CD4-positive, alpha-beta memory T cell (primary cell): ENCODE data around the gene NOG. TPM values are rescaled to one million over a fixed set of nuclear protein-coding genes. Genes with fewer than 3 reads are reported as not detected.

ENCODE experiments used
- CTCF ChIA-PET: fragments of 350-600 bp; sonication (Branson Sonifier 250); formaldehyde crosslinking; loops from one replicate; lab custom pipeline; 2021; ENCODE audit warnings: inconsistent platforms; ENCODE audit not compliant: partially characterized antibody; lab: Charles Lee
- POLR2A ChIA-PET: fragments of 350-600 bp; sonication (Branson Sonifier 250); formaldehyde crosslinking; loops from one replicate; lab custom pipeline; 2021; ENCODE audit not compliant: partially characterized antibody; lab: Charles Lee
- DNase-seq, 5 donors: peaks; one replicate each; pipeline versions ENCODE4 v3.0.0 to v3.0.0-alpha.2; 2020 to 2022; ENCODE audit warnings: mixed read lengths in 1 of 5
- H3K27ac ChIP-seq: one replicate; pipeline ENCODE4 v1.7.0; 2013; ENCODE audit warnings: low read depth, low read length
- H3K27me3 ChIP-seq: 2 replicates; pipeline ENCODE4 v1.7.0; 2013; ENCODE audit warnings: mild to moderate bottlenecking, low read length, moderate library complexity; ENCODE audit not compliant: insufficient read depth
- H3K36me3 ChIP-seq: 2 replicates; pipeline ENCODE4 v1.7.0; 2013; ENCODE audit warnings: mild to moderate bottlenecking, low read length, moderate library complexity; ENCODE audit not compliant: insufficient read depth
- H3K4me1 ChIP-seq: 2 replicates; pipeline ENCODE4 v1.7.0; 2013; ENCODE audit warnings: mild to moderate bottlenecking, low read length, moderate library complexity; ENCODE audit not compliant: insufficient read depth
- H3K4me3 ChIP-seq, 2 donors: one replicate each; pipeline ENCODE4 v1.7.0; 2013; ENCODE audit warnings: low read length in 2 of 2, mild to moderate bottlenecking in 1 of 2
- H3K9me3 ChIP-seq, 2 donors: one replicate each; pipeline ENCODE4 v1.7.0; 2013; ENCODE audit warnings: low read length in 2 of 2, control low read depth in 1 of 2; ENCODE audit not compliant: control insufficient read depth in 1 of 2
- H3K27ac Mint-ChIP-seq, 7 donors: one replicate each; pipeline ENCODE4 v1.8.0; 2020 to 2021; ENCODE audit warnings: mixed read lengths in 7 of 7, mild to moderate bottlenecking in 6 of 7, inconsistent platforms in 3 of 7, moderate library complexity in 3 of 7
- H3K27me3 Mint-ChIP-seq, 2 donors: one replicate each; pipeline ENCODE4 v1.8.0; 2020 to 2021; ENCODE audit warnings: mixed read lengths in 2 of 2
- H3K36me3 Mint-ChIP-seq, 2 donors: one replicate each; pipeline ENCODE4 v1.8.0; 2020 to 2021; ENCODE audit warnings: mixed read lengths in 2 of 2, inconsistent platforms in 1 of 2, mild to moderate bottlenecking in 1 of 2
- H3K4me1 Mint-ChIP-seq, 4 donors: one replicate each; pipeline ENCODE4 v1.8.0; 2020 to 2021; ENCODE audit warnings: mixed read lengths in 4 of 4, mild to moderate bottlenecking in 1 of 4
- H3K4me3 Mint-ChIP-seq, 8 donors: one replicate each; pipeline ENCODE4 v1.8.0; 2020 to 2021; ENCODE audit warnings: mixed read lengths in 8 of 8, mild to moderate bottlenecking in 7 of 8, moderate library complexity in 6 of 8, inconsistent platforms in 3 of 8
- H3K9me3 Mint-ChIP-seq, 8 donors: one replicate each; pipeline ENCODE4 v1.8.0; 2020 to 2021; ENCODE audit warnings: mixed read lengths in 8 of 8, mild to moderate bottlenecking in 5 of 8, inconsistent platforms in 3 of 8, moderate library complexity in 1 of 8
- intact Hi-C: fragments of 100-400 bp; cut with micrococcal nuclease; formaldehyde crosslinking; loops from one replicate; pipeline ENCODE4 v1.15.1; 2023
- polyA plus RNA-seq, 2 donors: library from polyadenylated mRNA; unstranded; fragments of 300-500 nt; fragmentation: Illumina TruSeq; gene quantifications; one replicate each; pipeline ENCODE4 v1.2.3, GENCODE V29; 2021
- total RNA-seq, 2 experiments: library from RNA; stranded (reverse); gene quantifications; one replicate each; pipeline ENCODE4 v1.2.3, GENCODE V29; 2021

The NOG gene
- total and polyA plus RNA-seq, 4 experiments from 2014 or later: 0.88 to 16.2 (median 9.5) TPM

GRCh38 chr17:56602292-56603130 lies 9.0 kb downstream of the NOG start:
- H3K4me3 ChIP-seq: no peak overlapping the region
- peak overlapping the region in 5 of 8 donors; percentile 7 to 50 (median 18) for H3K4me3 Mint-ChIP-seq

GRCh38 chr17:56603486-56604238 lies 10.2 kb downstream of the NOG start:
- H3K4me3 ChIP-seq: no peak overlapping the region
- H3K27me3 ChIP-seq: peaks cover 2% of the 10 kb centered on the region
- Mint-ChIP-seq H3K4me3 (no peak overlapping the region), H3K27ac (peak overlapping the region in 4 of 7 donors; percentile 5 to 83 (median 38)), H3K9me3 (peaks cover 0 to 3% (median 0%) of the 10 kb centered on the region in 8 donors), H3K27me3 (peaks cover 14 to 25% of the 10 kb centered on the region in 2 donors), H3K36me3 (peaks cover 0 to 3% of the 10 kb centered on the region in 2 donors), H3K4me1 (peaks cover 12 to 31% (median 28%) of the 10 kb centered on the region in 4 donors)
- no peaks in the 10 kb centered on the region for H3K36me3 ChIP-seq
- no peak for DNase-seq
- peaks cover 28% of the 10 kb centered on the region for H3K4me1 ChIP-seq
- no peak overlapping the region for H3K27ac ChIP-seq
- intact Hi-C loops: no loop called here
- ChIA-PET CTCF (interaction anchor here (1.9 to 2.3 kb wide), 2 partner anchors 10 to 176 kb away, joined by 4 to 11 read pairs; partner anchors contain the start of gene NOG), POLR2A (interaction anchor here (1.4 kb wide), 1 partner anchor 9 kb away, joined by 7 read pairs; no protein-coding TSS in a partner anchor)
- H3K9me3 ChIP-seq: no peaks in the 10 kb centered on the region

More at GRCh38 chr17:56602292-56603130, 9.0 kb downstream of the NOG start:
- H3K9me3 ChIP-seq: no peaks in the 10 kb centered on the region
- peaks cover 37% of the 10 kb centered on the region for H3K4me1 ChIP-seq
- H3K4me1 Mint-ChIP-seq: peaks cover 16 to 39% (median 36%) of the 10 kb centered on the region in 4 donors
- no peak overlapping the region for H3K27ac ChIP-seq
- H3K36me3 Mint-ChIP-seq: peaks cover 0 to 3% of the 10 kb centered on the region in 2 donors
- peaks cover 19 to 36% of the 10 kb centered on the region in 2 donors for H3K27me3 Mint-ChIP-seq
- peak overlapping the region; percentile 65 to 96 (median 79) for H3K27ac Mint-ChIP-seq
- POLR2A ChIA-PET: interaction anchor here (1.4 to 1.7 kb wide), 2 partner anchors 8 to 9 kb away, joined by 7 to 12 read pairs; partner anchors contain the start of gene NOG
- DNase-seq: peak in 2 of 5 donors; percentile 35 to 37
- H3K36me3 ChIP-seq: no peaks in the 10 kb centered on the region
- CTCF ChIA-PET: interaction anchor here (0.9 to 2.3 kb wide), 4 partner anchors 9 to 177 kb away, joined by 3 to 11 read pairs (median 4); partner anchors contain the start of gene NOG
- peaks cover 0 to 3% (median 0%) of the 10 kb centered on the region in 8 donors for H3K9me3 Mint-ChIP-seq
- H3K27me3 ChIP-seq: peaks cover 12% of the 10 kb centered on the region
- intact Hi-C loops: no loop called here

GRCh38 chr17:56604691-56605290 lies 11.3 kb downstream of the NOG start:
- Mint-ChIP-seq H3K36me3 (peaks cover 0 to under 1% of the 10 kb centered on the region in 2 donors), H3K27ac (no peak overlapping the region), H3K4me1 (peaks cover 7 to 23% (median 18%) of the 10 kb centered on the region in 4 donors), H3K27me3 (peaks cover 7 to 20% of the 10 kb centered on the region in 2 donors), H3K9me3 (peaks cover 0 to 2% (median 0%) of the 10 kb centered on the region in 8 donors), H3K4me3 (no peak overlapping the region)
- POLR2A ChIA-PET: interaction anchor here (1.4 kb wide), 1 partner anchor 9 kb away, joined by 4 read pairs; no protein-coding TSS in a partner anchor
- H3K27ac ChIP-seq: no peak overlapping the region
- intact Hi-C loops: no loop called here
- peaks cover 28% of the 10 kb centered on the region for H3K4me1 ChIP-seq
- H3K9me3 ChIP-seq: no peaks in the 10 kb centered on the region
- no peak for DNase-seq
- CTCF ChIA-PET: interaction anchor here (0.9 kb wide), 1 partner anchor 11 kb away, joined by 3 read pairs; the partner anchor contains the start of gene NOG
- H3K27me3 ChIP-seq: no peaks in the 10 kb centered on the region
- H3K4me3 ChIP-seq: no peak overlapping the region
- no peaks in the 10 kb centered on the region for H3K36me3 ChIP-seq

- intact Hi-C loops: no loop called here
- CTCF ChIA-PET: interaction anchor here (3.7 kb wide), 1 partner anchor 172 kb away, joined by 11 read pairs; no protein-coding TSS in a partner anchor
- peaks cover 12 to 13% of the 10 kb centered on the region in 2 donors for H3K27me3 Mint-ChIP-seq
Observed at GRCh38 chr17:56608944-56609343, 15.4 kb downstream of the NOG start.

GRCh38 chr17:56610321-56610720 lies 16.8 kb downstream of the NOG start:
- H3K4me1 Mint-ChIP-seq: no peaks in the 10 kb centered on the region
- Histone ChIP-seq H3K9me3 (no peaks in the 10 kb centered on the region), H3K27ac (no peak overlapping the region), H3K36me3 (no peaks in the 10 kb centered on the region), H3K27me3 (no peaks in the 10 kb centered on the region), H3K4me3 (no peak overlapping the region), H3K4me1 (no peaks in the 10 kb centered on the region)
- H3K27ac Mint-ChIP-seq: no peak overlapping the region
- no peak overlapping the region for H3K4me3 Mint-ChIP-seq
- H3K9me3 Mint-ChIP-seq: peaks cover 0 to 4% (median 0%) of the 10 kb centered on the region in 8 donors
- no peak for DNase-seq
- CTCF ChIA-PET: interaction anchor here (3.7 kb wide), 1 partner anchor 170 kb away, joined by 11 read pairs; no protein-coding TSS in a partner anchor
- peaks cover 10 to 12% of the 10 kb centered on the region in 2 donors for H3K27me3 Mint-ChIP-seq
- intact Hi-C loops: no loop called here
- POLR2A ChIA-PET: no interaction called here
- no peaks in the 10 kb centered on the region for H3K36me3 Mint-ChIP-seq

More at GRCh38 chr17:56608944-56609343, 15.4 kb downstream of the NOG start:
- Mint-ChIP-seq H3K27ac (no peak overlapping the region), H3K9me3 (peaks cover 0 to 4% (median 0%) of the 10 kb centered on the region in 8 donors), H3K36me3 (no peaks in the 10 kb centered on the region), H3K4me3 (no peak overlapping the region), H3K4me1 (peaks cover 0 to 3% (median 0%) of the 10 kb centered on the region in 4 donors)
- no peak for DNase-seq
- Histone ChIP-seq H3K4me3 (no peak overlapping the region), H3K4me1 (no peaks in the 10 kb centered on the region), H3K9me3 (no peaks in the 10 kb centered on the region), H3K27me3 (no peaks in the 10 kb centered on the region), H3K36me3 (no peaks in the 10 kb centered on the region), H3K27ac (no peak overlapping the region)
- POLR2A ChIA-PET: no interaction called here

GRCh38 chr17:56613131-56613530 lies 19.6 kb downstream of the NOG start:
- no peaks in the 10 kb centered on the region for H3K27me3 ChIP-seq
- no peak overlapping the region for H3K27ac Mint-ChIP-seq

More at GRCh38 chr17:56613131-56613530, 19.6 kb downstream of the NOG start:
- H3K9me3 Mint-ChIP-seq: peaks cover 0 to 4% (median 0%) of the 10 kb centered on the region in 8 donors
- H3K27me3 Mint-ChIP-seq: peaks cover 3 to 8% of the 10 kb centered on the region in 2 donors
- no peaks in the 10 kb centered on the region for H3K36me3 ChIP-seq
- no peak overlapping the region for H3K4me3 Mint-ChIP-seq
- DNase-seq: no peak
- H3K27ac ChIP-seq: no peak overlapping the region
- H3K4me1 ChIP-seq: no peaks in the 10 kb centered on the region
- CTCF ChIA-PET: interaction anchor here (0.6 kb wide), 1 partner anchor 104 kb away, joined by 6 read pairs; no protein-coding TSS in a partner anchor
- POLR2A ChIA-PET: no interaction called here
- intact Hi-C loops: no loop called here
- no peaks in the 10 kb centered on the region for H3K9me3 ChIP-seq
- no peaks in the 10 kb centered on the region for H3K4me1 Mint-ChIP-seq
- no peak overlapping the region for H3K4me3 ChIP-seq
- H3K36me3 Mint-ChIP-seq: no peaks in the 10 kb centered on the region
